HEK293 (cell line): ENCODE results near the gene FYCO1.

Source experiments
- CTCF ChIA-PET: fragments of 350-600 bp; formaldehyde crosslinking; extraction: SDS; loops from one replicate; lab custom pipeline; 2021; ENCODE audit warnings: antibody characterized with exemption; lab: Yijun Ruan, JAX
- POLR2A ChIA-PET: fragments of 300-600 bp; formaldehyde crosslinking; extraction: SDS; loops from one replicate; lab custom pipeline; 2020; ENCODE audit warnings: antibody characterized with exemption, inconsistent platforms; lab: Yijun Ruan, JAX
- H3K27ac ChIP-seq: fragments of 200-500 bp; sonication (Bioruptor generic); 2 replicates; pipeline ENCODE4 v1.5.1; 2014; ENCODE audit warnings: low read depth, low read length, control low read depth, inconsistent platforms; ENCODE audit errors: extremely low read depth
- H3K36me3 ChIP-seq, 2 experiments: fragments of 200-500 bp in 1 of 2; sonication (Bioruptor generic) in 1 of 2; 1 replicate in 1 of 2; 2 replicates in 1 of 2; pipeline ENCODE4 v1.5.1; 2014 to 2017; ENCODE audit warnings: inconsistent platforms in 2 of 2, low read length in 2 of 2; ENCODE audit not compliant: control insufficient read depth in 2 of 2, insufficient read depth in 1 of 2
- H3K4me1 ChIP-seq: fragments of 200-500 bp; sonication (Bioruptor generic); 2 replicates; pipeline ENCODE4 v1.5.1; 2014; ENCODE audit warnings: mild to moderate bottlenecking, low read length, inconsistent platforms; ENCODE audit not compliant: control insufficient read depth, insufficient read depth
- H3K4me3 ChIP-seq: 2 replicates; pipeline ENCODE4 v1.5.1; 2011; ENCODE audit warnings: low read depth, mild to moderate bottlenecking, control low read depth, low read length, moderate library complexity
- H3K9me3 ChIP-seq: fragments of 200-500 bp; sonication (Bioruptor generic); 2 replicates; pipeline ENCODE4 v1.5.1; 2014; ENCODE audit warnings: low read depth, low read length, inconsistent platforms; ENCODE audit not compliant: control insufficient read depth, insufficient read depth
- ATF2 ChIP-seq: fragments of 450-650 bp; formaldehyde crosslinking; IDR thresholded peaks from 2 replicates; pipeline ENCODE4 v1.5.1; 2016; ENCODE audit warnings: missing biosample characterization, missing genetic modification characterization, low read depth
- PRDM10 ChIP-seq: fragments of 450-650 bp; formaldehyde crosslinking; IDR thresholded peaks from 2 replicates; pipeline ENCODE4 v1.5.1; 2016; ENCODE audit warnings: missing biosample characterization, missing genetic modification characterization
- SCRT1 ChIP-seq: fragments of 450-650 bp; formaldehyde crosslinking; IDR thresholded peaks from 2 replicates; pipeline ENCODE4 v1.5.1; 2016; ENCODE audit warnings: missing biosample characterization, missing genetic modification characterization, borderline replicate concordance
- SETDB1 ChIP-seq: IDR thresholded peaks from one replicate; pipeline ENCODE4 v1.6.1; 2017; ENCODE audit warnings: mild to moderate bottlenecking, low read length, moderate library complexity, mixed read lengths; ENCODE audit not compliant: insufficient read length
- YY1 ChIP-seq: fragments of 450-650 bp; formaldehyde crosslinking; IDR thresholded peaks from 2 replicates; pipeline ENCODE4 v1.5.1; 2018; ENCODE audit warnings: missing biosample characterization, missing genetic modification characterization
- ZNF174 ChIP-seq: fragments of 450-650 bp; formaldehyde crosslinking; IDR thresholded peaks from 2 replicates; pipeline ENCODE4 v1.5.0; 2017; ENCODE audit warnings: missing biosample characterization, mild to moderate bottlenecking, missing genetic modification characterization
- ZNF211 ChIP-seq: fragments of 450-650 bp; formaldehyde crosslinking; IDR thresholded peaks from 2 replicates; pipeline ENCODE4 v1.5.1; 2016; ENCODE audit warnings: low read depth, missing biosample characterization, missing genetic modification characterization
- ZNF214 ChIP-seq: fragments of 450-650 bp; formaldehyde crosslinking; IDR thresholded peaks from 2 replicates; pipeline ENCODE4 v1.5.1; 2017; ENCODE audit warnings: missing biosample characterization, mild to moderate bottlenecking, missing genetic modification characterization, borderline replicate concordance
- ZNF350 ChIP-seq: fragments of 450-650 bp; formaldehyde crosslinking; IDR thresholded peaks from 2 replicates; pipeline ENCODE4 v1.5.0; 2017; ENCODE audit warnings: missing biosample characterization, mild to moderate bottlenecking, missing genetic modification characterization
- ZNF510 ChIP-seq: fragments of 450-650 bp; formaldehyde crosslinking; IDR thresholded peaks from 2 replicates; pipeline ENCODE4 v1.5.1; 2018; ENCODE audit warnings: mild to moderate bottlenecking, missing genetic modification characterization, missing biosample characterization; ENCODE audit not compliant: insufficient replicate concordance
- ZNF514 ChIP-seq: fragments of 450-650 bp; formaldehyde crosslinking; IDR thresholded peaks from 2 replicates; pipeline ENCODE4 v1.5.1; 2016; ENCODE audit warnings: missing biosample characterization, missing genetic modification characterization
- ZNF549 ChIP-seq: fragments of 450-650 bp; IDR thresholded peaks from 2 replicates; pipeline ENCODE4 v1.5.1; 2018; ENCODE audit warnings: missing biosample characterization, missing genetic modification characterization, mild to moderate bottlenecking, inconsistent platforms, moderate library complexity
- ZNF580 ChIP-seq: fragments of 450-650 bp; formaldehyde crosslinking; IDR thresholded peaks from 2 replicates; pipeline ENCODE4 v1.5.1; 2016; ENCODE audit warnings: missing biosample characterization, missing genetic modification characterization
- ZNF610 ChIP-seq: fragments of 450-650 bp; formaldehyde crosslinking; IDR thresholded peaks from 2 replicates; pipeline ENCODE4 v1.5.1; 2016; ENCODE audit warnings: missing biosample characterization, missing genetic modification characterization, borderline replicate concordance
- ZNF623 ChIP-seq: fragments of 450-650 bp; formaldehyde crosslinking; IDR thresholded peaks from 2 replicates; pipeline ENCODE4 v1.5.1; 2016; ENCODE audit warnings: missing biosample characterization, missing genetic modification characterization
- ZSCAN16 ChIP-seq: fragments of 450-650 bp; formaldehyde crosslinking; IDR thresholded peaks from 2 replicates; pipeline ENCODE4 v1.5.1; 2016; ENCODE audit warnings: missing biosample characterization, missing genetic modification characterization

FYCO1 gene

GRCh38 chr3:46030626-46031025 is 35.0 kb upstream of the FYCO1 start (continued):
- TF ChIP-seq YY1 (tag by site-specific recombination): no peak

- TF ChIP-seq ZNF211: no peak
- no peak for TF ChIP-seq ZNF514
- no peak for TF ChIP-seq ZNF174 (tag by site-specific recombination)
- Histone ChIP-seq H3K4me1 (no peaks in the 10 kb centered on the region), H3K9me3 (no peaks in the 10 kb centered on the region), H3K27ac (no peak overlapping the region), H3K4me3 (no peak overlapping the region), H3K36me3 (no peaks in the 10 kb centered on the region)
- ChIA-PET CTCF (interaction anchor here (1.6 kb wide), 1 partner anchor 49 kb away, joined by 3 read pairs; no protein-coding TSS in a partner anchor), POLR2A (no interaction called here)
Observed at GRCh38 chr3:46029953-46030543, 34.4 kb upstream of the FYCO1 start.

- Histone ChIP-seq H3K4me1 (no peaks in the 10 kb centered on the region), H3K4me3 (no peak overlapping the region), H3K36me3 (no peaks in the 10 kb centered on the region), H3K9me3 (no peaks in the 10 kb centered on the region), H3K27ac (no peak overlapping the region)
- ChIA-PET CTCF (interaction anchor here (0.6 kb wide), 1 partner anchor 9 kb away, joined by 3 read pairs; no protein-coding TSS in a partner anchor), POLR2A (no interaction called here)
- TF ChIP-seq SCRT1 (tag by site-specific recombination) (no peak), ZNF350 (tag by site-specific recombination) (no peak), SETDB1 (peak; percentile 79), ZNF514 (no peak), ATF2 (no peak), ZNF623 (no peak)
Observed at GRCh38 chr3:46027736-46028397, 32.2 kb upstream of the FYCO1 start.

GRCh38 chr3:46027021-46027705 is 31.5 kb upstream of the FYCO1 start, which contains the start of gene XCR1:
Gene XCR1 (minus strand): TSS chr3:46027483. CDS start chr3:46021947, 5,536 bp downstream.
- ChIA-PET CTCF (no interaction called here), POLR2A (no interaction called here)
- H3K9me3 ChIP-seq: no peaks in the 10 kb centered on the region
- no peaks in the 10 kb centered on the region for H3K36me3 ChIP-seq
- H3K4me3 ChIP-seq: no peak within 1 kb of the TSS
- H3K4me1 ChIP-seq: no peaks in the 10 kb centered on the region
- H3K27ac ChIP-seq: no peak within 1 kb of the TSS
- TF ChIP-seq ZNF610: no peak
- no peak for TF ChIP-seq ZNF549

GRCh38 chr3:46025139-46025538 is 29.5 kb upstream of the FYCO1 start:
- no peak overlapping the region for H3K4me3 ChIP-seq
- no peak overlapping the region for H3K27ac ChIP-seq
- no peaks in the 10 kb centered on the region for H3K4me1 ChIP-seq
- no peaks in the 10 kb centered on the region for H3K9me3 ChIP-seq
- H3K36me3 ChIP-seq: no peaks in the 10 kb centered on the region
- ChIA-PET POLR2A (no interaction called here), CTCF (no interaction called here)
- no peak for TF ChIP-seq ZNF214 (tag by site-specific recombination)
- no peak for TF ChIP-seq ZNF580 (tag by site-specific recombination)
- TF ChIP-seq PRDM10 (tag by site-specific recombination): no peak
- TF ChIP-seq ZNF510 (tag by site-specific recombination): no peak
- no peak for TF ChIP-seq ZSCAN16 (tag by site-specific recombination)
